Left ventricle myocardium inferior (tissue), 1 donor: Measurements from ENCODE around the gene DYNC1LI1. TPM values are rescaled to one million over a fixed set of nuclear protein-coding genes. Genes with fewer than 3 reads are reported as not detected.

ENCODE experiments used
- DNase-seq: peaks from one replicate; pipeline ENCODE4 v3.0.0-alpha.2; 2020
- H3K27ac ChIP-seq: fragments of 200-600 bp; replicated peaks from 2 replicates; pipeline ENCODE4 v1.8.0; 2021
- H3K27me3 ChIP-seq: fragments of 200-600 bp; 2 replicates; pipeline ENCODE4 v1.8.0; 2021; ENCODE audit warnings: low read depth
- H3K36me3 ChIP-seq: fragments of 200-600 bp; 2 replicates; pipeline ENCODE4 v1.8.0; 2021
- H3K4me1 ChIP-seq: fragments of 200-600 bp; 2 replicates; pipeline ENCODE4 v1.8.0; 2021
- H3K4me3 ChIP-seq: fragments of 200-600 bp; 2 replicates; pipeline ENCODE4 v1.8.0; 2021; ENCODE audit warnings: mild to moderate bottlenecking, moderate library complexity
- H3K9me3 ChIP-seq: fragments of 200-600 bp; replicated peaks from 2 replicates; pipeline ENCODE4 v1.8.0; 2021
- intact Hi-C: fragments of 100-400 bp; cut with micrococcal nuclease; formaldehyde crosslinking; loops from one replicate; pipeline ENCODE4 v1.11.0; 2022
- total RNA-seq: library from RNA; stranded (reverse); fragmentation: NEBNext Ultra II Directional; extraction: Animal tissue kit (Norgen Biotek cat#: 25700); gene quantifications from one replicate; pipeline ENCODE4 v1.2.1, GENCODE V29; 2021
- TF ChIP-seq, protein P1 (sequence below): fragments of 200-600 bp; IDR thresholded peaks from 2 replicates; pipeline ENCODE4 v1.8.0; 2021; ENCODE audit warnings: antibody characterized with exemption, mild to moderate bottlenecking, borderline replicate concordance
- donor health status: DM: no; HTN: yes; CAD: no; lungs with severe emphysema.

DYNC1LI1 gene
- total RNA-seq, 1 donor from 2014 or later = 53.8 TPM

DNA sequence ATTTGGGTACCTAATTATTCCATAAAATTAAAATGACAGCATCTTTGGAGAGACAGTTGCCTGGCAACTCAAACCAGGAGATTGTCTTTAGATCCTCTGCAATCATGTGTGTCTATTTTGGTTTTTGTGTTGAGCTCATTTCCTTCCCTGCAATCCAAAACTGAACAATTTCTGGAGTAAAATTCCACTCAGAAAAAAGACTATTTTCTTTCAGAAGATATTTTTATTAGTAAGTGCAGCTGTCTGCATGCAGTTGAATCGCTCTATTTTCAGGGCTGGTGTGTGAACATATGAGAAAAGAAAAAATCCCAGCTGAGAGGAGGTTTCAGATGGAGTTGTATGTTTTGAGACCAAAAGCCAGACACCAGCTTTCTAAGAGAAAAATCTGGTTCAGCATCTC lies 41.9 kb upstream of the DYNC1LI1 start:
- no peak overlapping the region for H3K4me3 ChIP-seq
- no peak for DNase-seq
- no peaks in the 10 kb centered on the region for H3K4me1 ChIP-seq
- H3K36me3 ChIP-seq = no peaks in the 10 kb centered on the region
- intact Hi-C loops = no loop called here
- TF ChIP-seq, protein P1, sequence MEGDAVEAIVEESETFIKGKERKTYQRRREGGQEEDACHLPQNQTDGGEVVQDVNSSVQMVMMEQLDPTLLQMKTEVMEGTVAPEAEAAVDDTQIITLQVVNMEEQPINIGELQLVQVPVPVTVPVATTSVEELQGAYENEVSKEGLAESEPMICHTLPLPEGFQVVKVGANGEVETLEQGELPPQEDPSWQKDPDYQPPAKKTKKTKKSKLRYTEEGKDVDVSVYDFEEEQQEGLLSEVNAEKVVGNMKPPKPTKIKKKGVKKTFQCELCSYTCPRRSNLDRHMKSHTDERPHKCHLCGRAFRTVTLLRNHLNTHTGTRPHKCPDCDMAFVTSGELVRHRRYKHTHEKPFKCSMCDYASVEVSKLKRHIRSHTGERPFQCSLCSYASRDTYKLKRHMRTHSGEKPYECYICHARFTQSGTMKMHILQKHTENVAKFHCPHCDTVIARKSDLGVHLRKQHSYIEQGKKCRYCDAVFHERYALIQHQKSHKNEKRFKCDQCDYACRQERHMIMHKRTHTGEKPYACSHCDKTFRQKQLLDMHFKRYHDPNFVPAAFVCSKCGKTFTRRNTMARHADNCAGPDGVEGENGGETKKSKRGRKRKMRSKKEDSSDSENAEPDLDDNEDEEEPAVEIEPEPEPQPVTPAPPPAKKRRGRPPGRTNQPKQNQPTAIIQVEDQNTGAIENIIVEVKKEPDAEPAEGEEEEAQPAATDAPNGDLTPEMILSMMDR = no peak
- H3K9me3 ChIP-seq = no peaks in the 10 kb centered on the region
- H3K27ac ChIP-seq = peak overlapping the region; percentile 28
- no peaks in the 10 kb centered on the region for H3K27me3 ChIP-seq

DNA sequence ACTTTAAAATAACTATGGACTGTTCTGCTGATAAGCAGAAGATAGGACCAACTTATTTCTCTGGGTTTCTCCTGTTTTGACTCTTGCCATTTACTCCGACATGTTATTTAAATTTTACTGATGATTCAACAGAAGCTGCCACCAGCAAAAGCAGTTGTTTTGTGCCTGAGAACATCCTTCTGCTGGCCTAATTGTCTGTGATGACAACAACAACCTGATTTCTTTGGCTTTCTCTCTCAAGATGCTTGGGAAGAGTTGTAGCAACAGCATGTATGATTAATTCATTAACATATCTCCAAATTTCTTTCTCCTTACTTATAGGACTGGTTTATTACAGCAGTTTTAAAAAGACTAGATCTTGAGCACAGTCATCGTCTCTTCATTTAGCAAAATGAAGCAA lies 36.9 kb upstream of the DYNC1LI1 start:
- H3K27ac ChIP-seq = no peak overlapping the region
- no peaks in the 10 kb centered on the region for H3K9me3 ChIP-seq
- DNase-seq = no peak
- TF ChIP-seq, protein P1 = no peak
- intact Hi-C loops = no loop called here
- H3K36me3 ChIP-seq = no peaks in the 10 kb centered on the region
- H3K4me1 ChIP-seq = peaks cover 7% of the 10 kb centered on the region
- no peaks in the 10 kb centered on the region for H3K27me3 ChIP-seq
- no peak overlapping the region for H3K4me3 ChIP-seq

DNA sequence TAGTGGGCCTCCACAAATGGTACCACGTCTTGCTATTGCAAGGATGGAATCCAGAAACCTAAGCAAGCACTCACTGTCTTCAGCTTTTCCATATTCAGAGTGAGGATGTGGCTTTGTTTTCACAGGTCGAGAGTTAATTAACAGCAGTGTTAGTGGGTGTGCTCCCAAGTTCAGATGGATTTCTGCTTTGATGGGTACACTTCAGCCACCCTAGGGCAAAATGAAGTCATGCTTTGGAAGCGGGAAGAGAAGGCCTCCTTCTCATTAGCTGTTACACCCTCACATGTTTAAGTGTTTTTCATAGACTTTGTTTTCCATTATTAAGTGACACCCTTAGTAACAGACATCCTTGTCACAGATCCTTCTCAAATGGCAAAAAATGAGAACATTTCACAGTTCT lies 36.3 kb upstream of the DYNC1LI1 start:
- Histone ChIP-seq H3K36me3 (no peaks in the 10 kb centered on the region), H3K4me3 (no peak overlapping the region), H3K27me3 (no peaks in the 10 kb centered on the region), H3K4me1 (peaks cover 7% of the 10 kb centered on the region), H3K9me3 (no peaks in the 10 kb centered on the region), H3K27ac (no peak overlapping the region)
- intact Hi-C loops = no loop called here
- DNase-seq = no peak
- TF ChIP-seq, protein P1 = no peak

DNA sequence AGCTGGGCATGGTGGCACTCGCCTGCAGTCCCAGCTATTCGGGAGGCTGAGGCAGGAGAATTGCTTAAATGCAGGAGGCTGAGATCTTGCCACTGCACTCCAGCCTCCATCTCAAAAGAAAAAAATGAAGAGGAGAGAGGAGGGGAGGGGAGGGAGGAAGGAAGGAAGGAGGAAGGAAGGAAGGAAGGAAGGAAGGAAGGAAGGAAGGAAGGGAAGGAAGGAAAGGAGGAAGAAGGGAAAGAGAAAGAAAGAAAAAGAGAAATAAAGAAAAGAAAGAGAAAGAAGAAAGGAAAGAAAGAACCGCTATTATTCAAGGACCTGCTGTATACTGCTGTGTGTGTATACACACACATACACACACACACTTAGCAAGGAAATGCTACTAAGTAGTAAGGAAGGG lies 35.6 kb upstream of the DYNC1LI1 start:
- Histone ChIP-seq H3K27ac (no peak overlapping the region), H3K4me1 (peaks cover 7% of the 10 kb centered on the region), H3K27me3 (no peaks in the 10 kb centered on the region), H3K4me3 (no peak overlapping the region), H3K9me3 (no peaks in the 10 kb centered on the region), H3K36me3 (no peaks in the 10 kb centered on the region)
- intact Hi-C loops = no loop called here
- TF ChIP-seq, protein P1 = no peak
- DNase-seq = no peak

DNA sequence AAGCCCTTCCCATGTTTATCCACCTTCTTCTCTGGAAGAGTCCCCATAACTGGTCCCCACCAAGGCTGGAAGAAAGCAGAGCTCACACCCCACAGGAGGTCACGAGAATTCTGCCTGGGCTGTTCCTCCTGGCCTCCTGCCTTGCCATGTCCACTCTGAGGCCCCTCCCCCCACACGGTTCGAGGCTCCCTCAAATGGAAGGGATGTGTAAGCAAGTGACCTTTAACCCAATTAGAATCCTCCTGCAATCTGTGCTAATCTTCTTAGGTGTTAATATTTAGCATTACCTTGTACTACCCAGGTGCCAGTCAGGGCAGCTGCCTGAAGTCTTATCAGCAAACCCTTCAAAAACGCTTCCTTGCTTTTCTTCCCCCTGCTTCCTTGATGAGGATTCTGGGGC lies 32.4 kb upstream of the DYNC1LI1 start:
- Histone ChIP-seq H3K27ac (no peak overlapping the region), H3K9me3 (no peaks in the 10 kb centered on the region), H3K4me1 (peaks cover 7% of the 10 kb centered on the region), H3K27me3 (no peaks in the 10 kb centered on the region), H3K4me3 (no peak overlapping the region), H3K36me3 (no peaks in the 10 kb centered on the region)
- TF ChIP-seq, protein P1 = no peak
- intact Hi-C loops = no loop called here
- DNase-seq = no peak

DNA sequence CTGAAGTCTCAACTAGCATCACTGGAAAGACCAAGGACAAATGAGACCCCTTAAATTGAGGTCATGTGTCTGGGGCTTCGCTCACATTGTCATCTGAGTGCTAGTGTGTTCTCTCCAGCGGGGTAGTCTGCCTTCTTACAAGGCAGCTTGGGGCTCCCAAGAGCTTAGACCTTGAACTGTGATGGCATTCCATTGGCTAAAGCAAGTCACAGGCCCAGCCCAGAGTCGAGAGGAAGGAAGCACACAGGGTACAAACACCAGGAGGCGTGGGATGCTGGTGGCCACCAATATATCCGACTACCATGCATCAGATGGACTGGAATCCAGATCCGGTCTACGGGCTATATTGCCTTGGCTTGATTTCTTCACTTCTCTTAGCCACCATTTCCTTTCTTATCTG lies 31.5 kb upstream of the DYNC1LI1 start:
- Histone ChIP-seq H3K9me3 (no peaks in the 10 kb centered on the region), H3K36me3 (no peaks in the 10 kb centered on the region), H3K4me1 (peaks cover 11% of the 10 kb centered on the region), H3K27ac (no peak overlapping the region), H3K27me3 (no peaks in the 10 kb centered on the region), H3K4me3 (no peak overlapping the region)
- intact Hi-C loops = no loop called here
- TF ChIP-seq, protein P1 = no peak
- no peak for DNase-seq
